ENCODE measurements around the gene NUMA1.

The NUMA1 gene

GRCh38 chr11:72100009-72100408, 19.7 kb upstream of the NUMA1 start:
- DNase-seq, result no peak

GRCh38 chr11:72098741-72099140, 18.4 kb upstream of the NUMA1 start:
- DNase-seq, result no peak

GRCh38 chr11:72091292-72091691, 10.9 kb upstream of the NUMA1 start:
- DNase-seq, result peak; percentile 67

GRCh38 chr11:72088076-72088808, 7.9 kb upstream of the NUMA1 start:
- DNase-seq, result no peak

- DNase-seq, result no peak
These were observed 5.4 kb upstream of the NUMA1 start for GRCh38 chr11:72085621-72086351.

GRCh38 chr11:72084965-72085364, 4.6 kb upstream of the NUMA1 start:
- DNase-seq, result no peak

- no peak for DNase-seq
These were observed 3.7 kb upstream of the NUMA1 start for GRCh38 chr11:72084076-72084475.

GRCh38 chr11:72083414-72083813, 3.1 kb upstream of the NUMA1 start:
- no peak for DNase-seq

- DNase-seq, result no peak
These were observed 1.6 kb upstream of the NUMA1 start for GRCh38 chr11:72081821-72082453.

- DNase-seq, result no peak
These were observed 872 bp upstream of the NUMA1 start for GRCh38 chr11:72081184-72081644.

GRCh38 chr11:72079819-72080325, 470 bp downstream of the NUMA1 start:
- DNase-seq, result no peak

GRCh38 chr11:72078477-72078876, 1.9 kb downstream of the NUMA1 start:
- DNase-seq, result no peak

GRCh38 chr11:72075756-72076155, 4.6 kb downstream of the NUMA1 start:
- no peak for DNase-seq

- DNase-seq, result no peak
These were observed 5.2 kb downstream of the NUMA1 start for GRCh38 chr11:72075109-72075508.

GRCh38 chr11:72072348-72072747, 8.0 kb downstream of the NUMA1 start:
- DNase-seq, result no peak

- DNase-seq, result no peak
These were observed 9.9 kb downstream of the NUMA1 start for GRCh38 chr11:72070491-72070890.

GRCh38 chr11:72069787-72070251, 10.5 kb downstream of the NUMA1 start:
- DNase-seq, result no peak

GRCh38 chr11:72069200-72069599, 11.1 kb downstream of the NUMA1 start:
- no peak for DNase-seq

- no peak for DNase-seq
These were observed 12.7 kb downstream of the NUMA1 start for GRCh38 chr11:72067676-72068075.

GRCh38 chr11:72067266-72067665, 13.1 kb downstream of the NUMA1 start:
- DNase-seq, result no peak

GRCh38 chr11:72066855-72067254, 13.5 kb downstream of the NUMA1 start:
- DNase-seq, result no peak

- DNase-seq, result no peak
These were observed 18.5 kb downstream of the NUMA1 start for GRCh38 chr11:72061739-72062396.

GRCh38 chr11:72058416-72059034, 21.8 kb downstream of the NUMA1 start:
- no peak for DNase-seq
